Skeletal muscle satellite cell (primary cell): ENCODE results near the gene RREB1.

ENCODE experiments used
- H3K27me3 ChIP-seq: 2 replicates; pipeline ENCODE4 v1.7.0; 2013; ENCODE audit warnings: low read length; ENCODE audit not compliant: control insufficient read depth, insufficient read depth
- H3K36me3 ChIP-seq: 2 replicates; pipeline ENCODE4 v1.7.0; 2013; ENCODE audit warnings: mild to moderate bottlenecking, control low read depth, low read length; ENCODE audit not compliant: insufficient read depth
- H3K4me1 ChIP-seq: 2 replicates; pipeline ENCODE4 v1.7.0; 2013; ENCODE audit warnings: low read length; ENCODE audit not compliant: control insufficient read depth, insufficient read depth
- H3K4me2 ChIP-seq: 2 replicates; pipeline ENCODE4 v1.7.0; 2013; ENCODE audit warnings: mild to moderate bottlenecking, low read length
- H3K4me3 ChIP-seq: 2 replicates; pipeline ENCODE4 v1.7.0; 2013; ENCODE audit warnings: low read length
- H3K9ac ChIP-seq: 2 replicates; pipeline ENCODE4 v1.7.0; 2013; ENCODE audit warnings: mild to moderate bottlenecking, low read depth, low read length, moderate library complexity
- H3K9me3 ChIP-seq: replicated peaks from 2 replicates; pipeline ENCODE4 v1.7.0; 2013; ENCODE audit warnings: mild to moderate bottlenecking, control low read depth, low read length

RREB1 gene

DNA sequence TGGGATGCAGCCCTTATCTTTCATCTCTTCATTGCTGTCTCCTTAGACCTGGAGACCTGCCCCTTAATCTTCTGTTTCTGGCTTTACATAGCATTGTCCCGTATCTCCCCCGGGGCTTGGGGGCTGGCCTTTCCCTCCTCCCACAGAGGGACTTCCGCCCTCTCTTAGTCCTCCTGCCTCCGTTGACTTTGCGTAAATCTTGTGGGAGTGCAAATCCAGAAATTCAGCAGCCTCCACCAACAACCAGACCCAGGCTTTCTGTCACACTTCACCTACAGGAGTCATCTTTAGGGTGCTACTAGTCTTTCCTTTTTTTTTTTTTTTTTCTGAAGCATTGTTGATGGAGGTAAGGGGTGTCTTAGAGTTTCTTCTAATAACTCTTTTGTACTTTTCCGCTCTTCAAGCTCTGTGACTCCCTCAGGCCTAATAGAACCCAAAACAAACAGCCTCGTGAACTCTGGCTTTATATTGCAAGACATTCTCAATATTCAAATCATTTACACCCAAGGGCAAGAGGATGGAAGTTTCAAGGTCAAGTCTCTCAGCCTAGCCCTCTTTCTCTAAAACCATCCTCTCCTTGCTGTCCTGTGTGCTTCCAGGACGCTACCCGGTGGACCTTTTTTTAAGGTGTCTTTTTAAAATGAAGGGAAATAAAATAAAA lies 66.2 kb downstream of the RREB1 start:
- Histone ChIP-seq H3K4me1 (peaks cover 63% of the 10 kb centered on the region), H3K9me3 (no peaks in the 10 kb centered on the region), H3K4me2 (peak overlapping the region; percentile 43), H3K27me3 (no peaks in the 10 kb centered on the region), H3K4me3 (no peak overlapping the region), H3K36me3 (peaks cover 9% of the 10 kb centered on the region), H3K9ac (peak overlapping the region; percentile 36)

DNA sequence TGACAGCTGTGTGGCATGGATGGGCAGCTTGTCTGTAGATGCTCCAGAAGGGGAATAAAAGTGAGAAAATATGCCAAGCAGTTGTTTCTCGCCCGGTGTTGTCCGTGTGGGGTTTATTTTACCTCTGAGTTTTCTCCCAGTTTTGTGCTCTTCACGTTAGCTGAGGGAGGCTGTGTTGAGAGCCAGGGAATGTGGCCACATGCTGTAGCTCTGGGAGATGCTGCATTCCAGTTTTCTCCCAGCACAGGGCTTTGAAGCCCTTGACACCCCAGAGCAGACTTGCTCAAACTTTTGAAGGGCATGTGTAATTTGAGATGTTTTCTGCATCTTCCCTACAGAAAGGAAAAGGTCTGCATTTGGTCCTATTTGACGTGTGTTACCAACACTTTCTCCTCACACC lies 67.7 kb downstream of the RREB1 start:
- H3K27me3 ChIP-seq = no peaks in the 10 kb centered on the region
- no peak overlapping the region for H3K9ac ChIP-seq
- no peaks in the 10 kb centered on the region for H3K9me3 ChIP-seq
- H3K4me2 ChIP-seq = no peak overlapping the region
- no peak overlapping the region for H3K4me3 ChIP-seq
- peaks cover 51% of the 10 kb centered on the region for H3K4me1 ChIP-seq
- H3K36me3 ChIP-seq = peaks cover 24% of the 10 kb centered on the region

- Histone ChIP-seq H3K9me3 (no peaks in the 10 kb centered on the region), H3K4me2 (no peak overlapping the region), H3K36me3 (peaks cover 31% of the 10 kb centered on the region), H3K9ac (no peak overlapping the region), H3K4me1 (peaks cover 46% of the 10 kb centered on the region), H3K4me3 (no peak overlapping the region), H3K27me3 (no peaks in the 10 kb centered on the region)
Observed at GRCh38 chr6:7176208-7176607, 68.4 kb downstream of the RREB1 start.

GRCh38 chr6:7178280-7178679 lies 70.5 kb downstream of the RREB1 start:
- H3K9me3 ChIP-seq = no peaks in the 10 kb centered on the region
- H3K4me1 ChIP-seq = peaks cover 25% of the 10 kb centered on the region
- no peak overlapping the region for H3K4me2 ChIP-seq
- no peak overlapping the region for H3K4me3 ChIP-seq
- H3K27me3 ChIP-seq = no peaks in the 10 kb centered on the region
- no peak overlapping the region for H3K9ac ChIP-seq
- peaks cover 47% of the 10 kb centered on the region for H3K36me3 ChIP-seq

DNA sequence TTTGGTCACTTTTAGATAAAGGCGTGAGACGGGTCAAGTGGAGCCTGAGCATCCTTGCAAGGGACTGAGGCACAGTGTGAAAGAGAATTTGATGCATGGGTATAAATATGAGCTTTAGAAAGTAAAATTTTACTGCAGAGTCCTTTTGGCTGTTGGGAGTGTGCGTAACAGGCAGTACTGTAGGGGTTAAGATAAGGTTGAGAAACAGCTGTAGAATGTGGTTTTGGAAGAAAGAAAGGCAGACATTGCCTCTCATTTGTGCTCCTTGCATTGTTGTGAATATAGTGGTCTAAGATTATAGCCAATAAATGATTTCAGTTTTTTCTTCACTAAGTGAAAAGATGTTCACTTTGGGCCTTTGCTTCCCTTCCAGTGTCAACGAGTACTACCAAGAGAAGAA lies 73.0 kb downstream of the RREB1 start:
- Histone ChIP-seq H3K9ac (no peak overlapping the region), H3K4me2 (no peak overlapping the region), H3K36me3 (peaks cover 54% of the 10 kb centered on the region), H3K4me1 (peaks cover 6% of the 10 kb centered on the region), H3K4me3 (no peak overlapping the region), H3K9me3 (no peaks in the 10 kb centered on the region), H3K27me3 (no peaks in the 10 kb centered on the region)

- H3K4me1 ChIP-seq = no peaks in the 10 kb centered on the region
- H3K9me3 ChIP-seq = no peaks in the 10 kb centered on the region
- H3K27me3 ChIP-seq = no peaks in the 10 kb centered on the region
- H3K4me2 ChIP-seq = no peak overlapping the region
- no peak overlapping the region for H3K4me3 ChIP-seq
- H3K9ac ChIP-seq = no peak overlapping the region
- peaks cover 66% of the 10 kb centered on the region for H3K36me3 ChIP-seq
Observed at GRCh38 chr6:7183707-7184106, 75.9 kb downstream of the RREB1 start.

DNA sequence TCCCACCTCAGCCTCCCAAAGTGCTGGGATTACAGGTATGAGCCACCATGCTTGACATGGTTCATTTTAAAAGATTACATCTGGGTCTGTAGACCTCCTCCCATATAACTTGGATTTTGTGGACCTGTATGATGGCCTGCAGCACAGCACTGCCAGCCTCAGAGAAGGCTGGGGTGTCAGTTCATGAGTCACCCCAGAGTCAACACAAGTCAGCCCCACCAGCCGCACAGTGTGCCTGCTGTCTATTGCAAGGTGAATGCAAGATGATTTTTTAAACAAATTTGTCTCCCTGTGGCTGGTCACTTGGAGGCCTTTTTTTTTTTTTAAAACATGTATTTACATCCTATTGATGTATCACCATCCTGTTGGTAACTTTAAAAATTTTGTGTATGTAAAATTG lies 76.7 kb downstream of the RREB1 start:
- H3K4me1 ChIP-seq = no peaks in the 10 kb centered on the region
- no peak overlapping the region for H3K9ac ChIP-seq
- peaks cover 66% of the 10 kb centered on the region for H3K36me3 ChIP-seq
- H3K4me3 ChIP-seq = no peak overlapping the region
- H3K9me3 ChIP-seq = no peaks in the 10 kb centered on the region
- no peak overlapping the region for H3K4me2 ChIP-seq
- H3K27me3 ChIP-seq = no peaks in the 10 kb centered on the region

DNA sequence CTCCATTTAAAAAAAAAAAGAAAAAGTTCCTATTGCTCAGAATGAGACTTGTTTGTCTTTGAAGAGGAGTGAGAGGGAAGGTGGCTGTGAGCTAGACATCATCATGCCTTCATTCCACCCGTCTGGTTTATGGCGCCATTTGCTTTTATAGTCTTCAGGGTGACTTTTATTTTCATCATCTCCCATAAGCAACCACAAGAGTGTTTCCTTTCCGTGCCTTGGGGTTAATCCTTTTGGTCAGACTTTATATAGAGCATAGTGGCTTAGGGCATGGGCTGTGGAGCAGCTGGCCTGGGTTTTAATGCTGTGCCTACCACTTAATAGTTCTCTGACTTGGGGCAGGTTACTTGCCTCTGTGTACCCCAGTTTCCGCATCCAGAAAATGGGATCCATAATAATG lies 77.8 kb downstream of the RREB1 start:
- H3K4me1 ChIP-seq = no peaks in the 10 kb centered on the region
- H3K36me3 ChIP-seq = peaks cover 66% of the 10 kb centered on the region

GRCh38 chr6:7188492-7188891 lies 80.7 kb downstream of the RREB1 start:
- Histone ChIP-seq H3K27me3 (no peaks in the 10 kb centered on the region), H3K4me2 (no peak overlapping the region), H3K4me3 (no peak overlapping the region), H3K9ac (no peak overlapping the region), H3K4me1 (no peaks in the 10 kb centered on the region), H3K9me3 (no peaks in the 10 kb centered on the region), H3K36me3 (peaks cover 49% of the 10 kb centered on the region)

More for the DNA sequence above, 77.8 kb downstream of the RREB1 start:
- Histone ChIP-seq H3K4me2 (no peak overlapping the region), H3K9ac (no peak overlapping the region), H3K4me3 (no peak overlapping the region), H3K27me3 (no peaks in the 10 kb centered on the region), H3K9me3 (no peaks in the 10 kb centered on the region)

GRCh38 chr6:7189101-7189758 lies 81.5 kb downstream of the RREB1 start:
- Histone ChIP-seq H3K4me3 (no peak overlapping the region), H3K9me3 (no peaks in the 10 kb centered on the region), H3K4me1 (no peaks in the 10 kb centered on the region), H3K36me3 (peaks cover 44% of the 10 kb centered on the region), H3K9ac (no peak overlapping the region), H3K27me3 (no peaks in the 10 kb centered on the region), H3K4me2 (no peak overlapping the region)

DNA sequence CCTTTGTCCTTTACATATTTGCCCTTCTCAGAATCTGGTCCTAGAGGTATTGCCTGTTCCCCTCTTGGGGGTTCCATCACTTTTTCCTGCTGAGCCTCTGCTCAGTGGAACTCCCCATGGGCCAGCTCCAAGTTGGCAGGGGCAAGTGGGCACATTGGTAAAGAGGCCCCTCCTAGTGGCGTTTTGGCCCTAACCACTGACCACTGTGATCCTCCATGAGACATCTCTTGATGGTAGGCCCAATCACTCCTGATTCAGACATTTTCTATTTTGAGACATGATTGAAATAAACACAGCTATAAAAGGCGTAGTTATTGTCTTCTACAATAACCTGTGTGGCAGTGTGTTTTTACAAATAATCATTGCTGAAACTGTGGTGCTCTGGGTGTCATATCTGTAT lies 83.0 kb downstream of the RREB1 start:
- H3K9ac ChIP-seq = no peak overlapping the region
- H3K4me3 ChIP-seq = no peak overlapping the region
- no peaks in the 10 kb centered on the region for H3K9me3 ChIP-seq
- no peaks in the 10 kb centered on the region for H3K27me3 ChIP-seq
- peaks cover 5% of the 10 kb centered on the region for H3K4me1 ChIP-seq
- H3K36me3 ChIP-seq = peaks cover 47% of the 10 kb centered on the region
- H3K4me2 ChIP-seq = no peak overlapping the region

GRCh38 chr6:7193122-7193521 lies 85.4 kb downstream of the RREB1 start:
- Histone ChIP-seq H3K4me1 (peaks cover 7% of the 10 kb centered on the region), H3K36me3 (peaks cover 46% of the 10 kb centered on the region), H3K9me3 (no peaks in the 10 kb centered on the region), H3K4me3 (no peak overlapping the region), H3K9ac (no peak overlapping the region), H3K4me2 (no peak overlapping the region), H3K27me3 (no peaks in the 10 kb centered on the region)
